Embryonic facial prominence (tissue), 1 donor: ENCODE data around the gene ATG7.
A peak's percentile ranks its signal among the peaks of the same experiment; 100 is the strongest.
"Not testable (repeated sequence)": the region's sequence is repeated elsewhere in the genome, so short reads cannot be mapped to it uniquely, and the experiment has no call there.

Source experiments
- DNase-seq: peaks from one replicate; pipeline ENCODE4 v3.0.0-alpha.2; 2016; ENCODE audit errors: extremely low spot score

Gene ATG7

GRCh38 chr3:11300970-11301369, 28.8 kb downstream of the ATG7 start:
- DNase-seq: no peak

DNA sequence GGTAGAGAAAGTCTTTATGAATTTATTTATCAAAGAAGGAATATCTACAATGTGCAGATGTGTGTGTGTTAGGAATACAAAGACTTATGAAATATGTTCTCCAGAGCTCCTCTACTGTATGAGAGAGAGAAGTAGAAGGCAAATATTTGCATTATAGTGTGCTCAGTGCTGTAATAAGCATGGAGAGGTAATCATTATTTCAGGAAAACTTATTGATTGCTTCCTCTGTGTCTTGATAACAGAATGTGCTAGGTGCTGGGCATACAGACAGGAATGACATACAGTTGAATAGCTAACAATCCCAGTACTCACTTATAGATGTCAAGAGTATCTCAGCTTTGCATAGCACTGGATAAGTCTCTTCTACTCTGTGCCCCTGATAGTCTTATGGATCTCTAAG, 30.2 kb downstream of the ATG7 start:
- no peak for DNase-seq

GRCh38 chr3:11304175-11304574, 32.0 kb downstream of the ATG7 start:
- no peak for DNase-seq

DNA sequence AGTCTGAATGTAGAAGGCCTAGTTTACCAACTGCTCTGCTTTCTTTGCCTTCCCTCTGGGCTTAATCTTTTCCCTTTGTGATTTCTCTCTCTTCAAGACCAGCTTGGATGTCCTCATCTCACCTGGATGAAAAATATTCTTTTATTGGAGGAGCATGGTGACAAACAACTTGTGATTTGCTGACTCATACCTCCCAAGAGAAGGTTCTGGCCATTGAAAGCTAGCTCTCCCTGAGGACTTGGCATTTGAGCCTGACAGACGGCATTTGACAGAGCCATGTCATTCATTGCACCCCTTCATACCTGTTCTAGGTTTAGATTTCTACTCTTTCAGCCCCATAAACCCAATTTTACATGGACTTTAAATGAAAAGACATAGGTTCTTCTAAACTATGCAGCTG, 33.3 kb downstream of the ATG7 start:
- DNase-seq: no peak

DNA sequence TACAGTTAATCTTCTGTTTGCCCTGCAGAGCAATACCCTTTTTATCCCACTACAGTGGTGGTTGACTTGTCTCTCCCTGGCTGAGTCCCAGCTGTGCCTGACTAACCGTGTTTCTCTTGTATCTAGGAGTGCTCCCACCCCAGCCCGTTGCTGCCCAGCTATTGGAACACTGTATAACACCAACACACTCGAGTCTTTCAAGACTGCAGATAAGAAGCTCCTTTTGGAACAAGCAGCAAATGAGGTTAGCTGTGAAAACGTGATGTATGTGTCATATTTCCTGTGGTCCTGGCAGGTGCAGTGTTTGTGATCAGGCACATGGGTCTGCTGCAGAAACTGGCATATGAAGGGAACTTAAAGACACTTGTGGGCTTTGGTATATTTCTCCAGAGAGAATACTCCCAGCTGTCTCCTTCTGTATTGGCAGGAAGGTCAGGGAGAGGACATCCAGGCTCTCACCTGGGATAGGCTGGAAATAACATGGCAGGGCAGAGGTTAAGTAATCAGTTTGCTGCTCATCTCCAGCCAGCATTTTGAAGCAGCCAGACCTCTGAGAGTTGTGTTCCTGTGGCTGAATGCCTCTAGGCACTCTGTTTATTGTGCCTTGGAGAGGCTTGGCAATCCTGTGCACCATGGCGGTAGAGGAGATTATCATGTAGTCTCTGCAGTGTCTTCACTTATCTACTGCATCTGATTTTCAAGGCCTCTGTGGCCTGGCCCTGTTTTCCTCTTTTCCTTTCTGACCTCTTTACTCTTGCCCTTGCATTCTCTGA, 34.8 kb downstream of the ATG7 start:
- no peak for DNase-seq

GRCh38 chr3:11307830-11308432, 35.7 kb downstream of the ATG7 start:
- no peak for DNase-seq

- DNase-seq: no peak
Measured at GRCh38 chr3:11310258-11310657, 38.1 kb downstream of the ATG7 start.

DNA sequence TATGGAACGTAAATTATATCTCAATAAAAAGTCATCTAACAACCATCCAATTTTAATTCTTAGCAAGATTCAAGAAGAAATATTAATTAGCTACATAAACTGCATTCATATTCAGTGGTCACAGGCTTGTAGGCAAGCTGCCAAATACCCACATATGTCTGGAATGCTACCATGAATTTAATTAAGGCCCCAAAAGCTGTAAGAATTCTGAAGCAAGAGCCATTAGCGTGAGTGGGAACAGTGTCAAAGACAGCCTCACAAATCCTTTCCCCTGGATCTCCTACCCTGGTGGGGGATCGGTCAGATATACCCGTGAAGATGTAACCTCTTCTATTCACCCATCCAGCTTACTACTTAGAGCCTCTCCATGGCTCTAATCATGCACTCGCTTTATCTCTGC, 40.0 kb downstream of the ATG7 start:
- DNase-seq: no peak

DNA sequence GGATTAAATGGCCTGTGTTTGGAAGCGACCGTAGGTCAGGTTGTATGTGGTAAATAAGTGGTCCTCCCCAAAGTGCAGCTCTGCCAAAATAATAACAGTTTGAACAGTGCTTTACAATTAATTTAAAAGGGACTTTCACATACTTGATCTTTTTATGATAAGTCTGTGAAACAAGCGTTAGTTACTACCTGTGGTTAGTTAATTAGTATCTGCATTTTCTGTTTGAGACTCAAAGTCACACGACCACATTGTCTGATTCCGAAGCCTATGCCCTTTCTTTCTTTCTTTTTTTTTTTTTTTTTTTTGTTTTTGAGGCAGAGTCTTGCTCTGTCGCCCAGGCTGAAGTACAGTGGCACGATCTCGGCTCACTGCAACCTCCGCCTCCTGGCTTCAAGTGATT, 45.1 kb downstream of the ATG7 start:
- DNase-seq: no peak

- no peak for DNase-seq
Measured at GRCh38 chr3:11322931-11323330, 50.7 kb downstream of the ATG7 start.

GRCh38 chr3:11323813-11324212, 51.6 kb downstream of the ATG7 start:
- DNase-seq: no peak

GRCh38 chr3:11327619-11328018, 55.4 kb downstream of the ATG7 start:
- no peak for DNase-seq

GRCh38 chr3:11328196-11328945, 56.2 kb downstream of the ATG7 start:
- DNase-seq: no peak

- no peak for DNase-seq
Measured at GRCh38 chr3:11329777-11330176, 57.6 kb downstream of the ATG7 start.

GRCh38 chr3:11331101-11331500, 58.9 kb downstream of the ATG7 start:
- DNase-seq: no peak

GRCh38 chr3:11335056-11335608, 62.9 kb downstream of the ATG7 start:
- peak; percentile 54 for DNase-seq

GRCh38 chr3:11339541-11339940, 67.3 kb downstream of the ATG7 start:
- no peak for DNase-seq

- DNase-seq: no peak
Measured at GRCh38 chr3:11346416-11346815, 74.2 kb downstream of the ATG7 start.

- not testable (repeated sequence) for DNase-seq
Measured at GRCh38 chr3:11348877-11349276, 76.7 kb downstream of the ATG7 start.

GRCh38 chr3:11349446-11349845, 77.2 kb downstream of the ATG7 start:
- no peak for DNase-seq

DNA sequence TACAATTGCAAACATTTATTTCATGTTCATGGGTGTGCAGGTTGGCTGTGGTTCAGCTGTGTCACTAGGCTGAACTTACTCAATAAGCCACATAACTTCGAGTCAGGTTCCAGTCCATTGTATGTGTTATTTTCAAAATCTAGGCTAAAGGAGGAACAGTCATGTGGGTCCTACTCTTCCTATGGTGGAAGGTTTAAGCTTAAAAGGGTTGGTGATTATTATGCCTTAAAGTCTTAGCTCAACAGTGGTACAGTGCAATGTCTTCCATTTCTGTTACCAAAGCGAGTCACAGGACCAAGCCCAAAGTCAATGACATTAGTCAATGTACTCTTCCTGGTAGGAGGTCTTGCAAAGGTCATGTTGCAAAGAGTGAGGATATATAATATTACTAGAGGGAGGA, 78.2 kb downstream of the ATG7 start:
- no peak for DNase-seq

GRCh38 chr3:11351451-11351850, 79.3 kb downstream of the ATG7 start:
- DNase-seq: no peak

GRCh38 chr3:11356269-11356668, 84.1 kb downstream of the ATG7 start:
- DNase-seq: no peak
